GM19035 (cell line): Measurements from ENCODE around the gene PACRG.

Experiments used
- ATAC-seq: cut with Tn5 transposase; IDR thresholded peaks from one replicate; pipeline ENCODE4 v1.9.1; 2021; ENCODE audit not compliant: unreplicated experiment

The PACRG gene

DNA sequence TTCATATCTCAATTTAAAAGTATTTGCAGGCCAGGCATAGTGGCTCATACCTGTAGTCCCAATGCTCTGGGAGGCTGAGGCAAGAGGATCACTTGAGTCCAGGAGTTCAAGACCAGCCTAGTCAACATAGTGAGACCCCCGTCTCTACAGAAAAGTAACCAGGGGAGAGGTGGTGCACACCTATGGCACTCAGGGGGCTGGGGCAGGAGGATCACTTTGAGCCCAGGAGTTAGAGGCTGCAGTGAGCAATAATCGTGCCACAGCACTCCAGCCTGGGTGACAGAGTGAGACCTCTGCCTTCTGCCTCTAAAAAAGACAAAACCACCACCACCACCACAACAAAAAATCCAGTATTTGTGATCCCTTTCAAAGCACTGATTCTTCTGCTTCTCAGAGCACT, 501.3 kb downstream of the PACRG start:
- no peak for ATAC-seq

DNA sequence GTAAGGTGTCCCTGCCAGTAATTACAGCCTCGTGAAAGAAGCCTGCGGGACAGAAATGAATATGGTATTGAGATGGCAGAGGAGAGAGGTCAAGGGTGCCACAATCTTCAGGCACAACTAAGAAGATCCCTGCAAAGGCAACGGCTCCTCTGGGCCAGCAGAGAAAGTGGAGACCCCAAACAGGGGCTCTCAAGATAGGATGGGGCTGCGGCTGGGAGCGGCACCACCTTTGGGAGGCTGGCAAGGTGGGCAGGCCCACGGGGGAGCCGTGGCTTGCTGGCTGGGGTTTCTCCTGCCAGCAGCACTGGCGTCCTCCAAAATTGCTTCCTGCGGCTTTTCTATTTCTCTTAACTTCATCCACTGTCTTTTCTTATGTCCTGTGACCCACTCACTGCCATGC, 503.1 kb downstream of the PACRG start:
- ATAC-seq = no peak

DNA sequence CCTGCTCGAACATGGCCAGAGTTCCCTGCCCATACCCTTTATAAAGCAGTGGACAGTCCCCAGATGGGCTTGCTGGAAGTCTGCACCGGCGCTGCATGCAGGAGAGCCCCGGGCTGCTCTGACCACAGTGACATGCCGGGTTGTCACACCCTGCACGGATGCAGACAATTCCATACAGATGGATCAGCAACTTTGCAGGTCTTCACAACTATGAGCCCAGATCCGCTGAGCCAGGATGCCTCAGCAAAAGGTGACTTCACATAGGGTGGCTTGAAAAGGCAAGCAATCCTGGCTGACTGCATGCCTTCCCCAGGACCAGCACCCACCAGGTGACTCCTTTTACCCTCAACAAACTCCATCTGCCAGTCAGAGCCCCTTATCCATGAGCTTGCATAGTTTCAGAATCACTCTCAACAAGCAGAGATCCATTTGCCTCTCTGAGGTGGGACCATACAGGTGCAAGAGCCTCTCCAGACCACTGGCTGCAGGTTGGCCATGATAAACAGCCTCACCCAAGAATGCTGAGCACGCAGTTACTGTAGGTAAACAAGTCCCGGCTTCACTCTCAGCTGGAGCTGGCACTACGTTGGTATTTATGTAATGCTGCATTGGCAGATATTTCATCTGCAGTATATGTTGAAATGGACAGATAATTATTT, 503.7 kb downstream of the PACRG start:
- no peak for ATAC-seq

DNA sequence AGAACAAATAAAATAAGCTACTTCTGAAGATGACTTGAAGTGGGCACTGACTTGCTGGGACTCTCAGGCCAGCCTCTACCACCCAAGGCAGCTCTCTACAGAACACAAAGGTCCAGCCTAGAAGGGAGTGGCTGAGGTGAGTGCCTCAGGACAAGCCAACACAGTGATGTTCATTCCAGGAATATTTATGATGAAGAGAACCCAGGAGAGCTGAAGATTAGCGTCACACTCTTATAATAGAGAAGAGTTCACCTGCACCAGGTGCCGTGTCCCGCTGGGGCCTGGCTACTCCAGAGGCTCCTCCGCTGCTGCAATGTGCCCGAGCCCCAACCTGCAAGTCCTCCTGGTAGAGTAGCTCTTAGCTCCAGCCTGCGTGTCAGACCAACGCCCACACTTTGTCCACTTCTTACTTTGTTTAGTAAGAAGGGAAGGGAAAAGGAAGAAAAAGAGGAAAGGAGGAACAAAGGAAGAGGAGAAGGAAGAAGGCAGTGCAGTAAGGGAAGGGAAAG, 504.3 kb downstream of the PACRG start:
- no peak for ATAC-seq

DNA sequence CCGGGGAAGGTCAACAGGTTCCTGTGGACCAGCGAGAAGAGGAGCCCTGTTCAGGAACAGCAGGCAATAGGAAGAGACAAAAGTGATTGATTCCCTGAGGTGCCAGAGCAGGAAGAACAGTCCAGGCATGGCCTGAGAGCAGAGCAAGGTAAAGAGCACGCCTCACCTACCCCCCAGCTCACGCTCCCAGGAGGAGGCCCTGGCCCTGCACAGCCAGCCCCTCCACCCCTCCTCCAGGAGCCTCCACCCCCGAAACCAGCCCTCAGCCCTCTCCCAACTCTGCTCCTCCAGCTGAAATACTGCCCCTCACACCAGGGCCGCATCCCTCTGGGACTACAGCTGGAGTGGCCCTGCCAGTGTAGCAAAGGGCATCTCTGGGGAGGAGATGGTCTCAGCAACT, 504.9 kb downstream of the PACRG start:
- no peak for ATAC-seq

DNA sequence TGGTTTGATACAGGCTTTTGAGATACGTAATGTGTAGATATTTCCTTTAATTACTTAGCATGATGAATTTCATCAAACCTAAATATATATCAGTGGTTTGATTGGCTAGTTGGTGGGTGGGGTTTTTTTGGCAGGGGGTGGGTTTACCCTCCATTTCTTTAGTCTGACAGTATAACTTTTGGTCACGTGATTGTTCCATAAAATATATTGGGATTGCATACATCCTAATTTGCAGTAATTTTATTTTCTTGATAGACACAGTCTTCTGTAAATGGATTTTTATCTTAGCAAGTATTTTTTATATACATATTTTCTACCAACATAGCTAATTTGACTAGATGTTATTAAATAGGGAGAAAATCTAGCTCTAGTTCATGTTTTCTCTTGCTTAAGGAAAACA, 509.3 kb downstream of the PACRG start:
- no peak for ATAC-seq

DNA sequence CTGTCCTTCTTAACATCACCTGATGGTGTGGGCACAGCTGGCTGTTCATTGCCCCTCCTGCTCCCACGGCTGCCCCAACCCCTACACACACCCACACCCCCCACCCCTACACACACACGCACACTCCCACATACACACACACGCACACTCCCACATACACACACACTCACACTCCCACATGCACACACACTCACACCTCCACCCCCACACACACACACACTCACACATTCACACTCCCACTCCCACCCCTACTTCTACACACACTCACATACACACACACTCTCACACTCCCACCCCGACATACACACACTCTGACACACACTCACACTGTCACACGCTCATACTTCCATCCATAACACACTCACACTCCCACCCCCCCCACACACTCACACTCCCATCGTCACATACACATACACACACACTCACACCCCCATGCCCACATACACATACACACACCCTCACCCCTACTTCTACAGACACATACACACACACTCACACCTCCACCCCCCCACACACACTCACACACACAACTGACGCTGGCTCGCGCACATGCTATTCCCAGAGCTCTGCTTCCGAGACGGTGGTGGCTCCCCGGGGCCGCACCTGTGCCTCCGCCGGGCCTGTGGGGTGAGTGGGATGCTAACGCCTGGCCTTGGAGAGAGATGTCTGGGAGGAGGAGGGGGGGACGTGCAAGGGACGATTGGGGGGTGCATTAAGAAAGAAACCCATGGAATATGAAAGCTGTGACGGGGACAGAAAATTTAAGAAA, 512.0 kb downstream of the PACRG start:
- ATAC-seq = no peak

DNA sequence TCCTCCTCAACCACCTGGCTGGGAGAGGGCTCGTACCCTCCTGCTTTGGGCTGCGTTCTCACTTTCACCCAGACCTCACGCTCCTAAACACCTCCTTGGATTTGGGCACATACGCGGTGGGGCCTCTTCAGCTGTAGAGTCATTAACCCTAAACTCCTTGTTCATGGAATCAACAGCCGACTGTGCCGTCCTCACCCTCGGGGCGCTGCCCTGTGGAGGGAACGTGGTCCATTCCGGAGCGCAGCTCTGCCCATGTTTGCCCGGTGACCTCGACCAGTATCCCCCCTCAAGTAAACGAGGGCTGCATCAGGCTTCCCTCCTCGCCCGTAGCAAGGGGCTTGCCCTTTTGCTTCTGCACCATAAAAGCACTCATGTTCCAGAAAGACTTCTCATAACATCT, 512.8 kb downstream of the PACRG start:
- no peak for ATAC-seq

DNA sequence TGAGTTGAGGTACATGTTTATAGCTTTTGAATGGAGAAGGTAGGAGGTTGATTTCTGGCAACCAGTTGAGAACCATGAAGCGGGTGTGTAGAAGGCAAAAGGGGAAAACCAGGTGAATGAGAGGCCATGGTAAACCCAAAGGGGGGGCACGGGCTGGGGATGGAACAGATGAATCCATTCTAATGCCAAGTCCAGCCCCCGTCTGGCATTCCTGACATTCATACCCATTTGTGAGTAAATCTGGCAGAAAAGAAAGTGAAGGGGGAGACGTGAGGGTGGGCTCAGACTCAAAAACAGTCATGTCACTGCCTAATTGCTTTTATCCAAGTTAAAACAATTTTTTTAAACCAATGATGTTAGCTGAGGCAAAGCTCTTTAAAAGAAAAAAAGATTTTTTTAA, 513.9 kb downstream of the PACRG start:
- ATAC-seq = no peak

DNA sequence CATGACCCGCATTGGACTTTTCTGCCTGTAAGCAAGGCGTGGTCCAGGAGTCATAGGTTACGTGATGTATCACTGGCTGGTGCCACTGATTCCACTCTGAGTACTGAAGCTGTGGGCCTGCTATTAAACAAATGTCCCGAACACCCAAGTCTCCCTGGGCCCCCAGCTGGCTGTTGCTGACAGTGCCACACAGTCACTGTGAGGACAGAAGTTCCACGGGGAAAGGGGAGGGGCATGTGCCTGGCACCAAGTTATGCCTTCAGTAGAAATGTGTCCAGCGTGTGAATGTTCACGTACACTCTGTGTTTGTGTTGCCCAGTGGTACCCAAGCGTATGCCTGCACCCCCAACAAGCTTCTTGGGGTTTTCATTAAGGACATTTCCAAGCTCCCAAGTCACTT, 515.3 kb downstream of the PACRG start:
- no peak for ATAC-seq

DNA sequence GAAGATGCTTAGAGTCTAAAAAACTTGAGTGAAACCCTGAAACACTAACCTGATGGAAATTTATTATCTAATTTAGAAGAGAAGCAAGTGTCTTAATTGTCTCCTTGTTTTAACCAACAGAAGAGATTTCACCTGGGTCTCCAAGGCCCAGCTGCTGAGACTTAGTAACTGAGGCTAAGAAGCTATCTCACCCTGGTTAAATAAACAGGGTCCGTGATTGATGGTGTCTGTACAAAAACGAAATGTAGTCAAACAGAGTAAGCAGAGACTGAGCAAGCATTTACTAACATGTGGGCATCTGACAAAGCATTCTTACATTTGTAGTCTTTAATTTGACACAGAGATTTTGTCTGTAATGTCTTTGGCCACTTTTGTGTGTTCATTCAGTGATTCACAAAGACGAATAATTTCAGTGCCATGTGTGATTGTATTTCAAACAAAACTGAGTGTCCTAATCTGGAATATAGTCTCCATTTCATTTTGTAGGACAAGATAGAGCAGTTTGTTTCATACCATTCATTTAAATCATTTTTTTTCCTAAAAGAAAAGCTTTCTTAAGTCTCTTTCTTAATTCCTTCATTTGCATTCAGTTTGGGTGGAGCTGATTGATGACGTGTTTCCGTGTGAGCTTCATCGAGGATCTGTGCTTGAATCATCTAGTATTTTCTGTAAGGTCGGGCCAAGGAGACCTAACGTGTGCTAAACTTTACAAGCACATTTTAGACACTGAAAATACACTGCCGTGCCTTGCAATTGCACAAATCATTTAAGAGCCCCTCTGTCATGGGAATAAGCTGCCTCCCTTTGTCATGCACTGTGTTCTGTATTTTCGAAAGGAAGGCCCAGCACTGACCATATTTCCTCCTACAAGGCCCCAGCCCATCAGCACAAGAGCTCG, 516.2 kb downstream of the PACRG start:
- no peak for ATAC-seq

DNA sequence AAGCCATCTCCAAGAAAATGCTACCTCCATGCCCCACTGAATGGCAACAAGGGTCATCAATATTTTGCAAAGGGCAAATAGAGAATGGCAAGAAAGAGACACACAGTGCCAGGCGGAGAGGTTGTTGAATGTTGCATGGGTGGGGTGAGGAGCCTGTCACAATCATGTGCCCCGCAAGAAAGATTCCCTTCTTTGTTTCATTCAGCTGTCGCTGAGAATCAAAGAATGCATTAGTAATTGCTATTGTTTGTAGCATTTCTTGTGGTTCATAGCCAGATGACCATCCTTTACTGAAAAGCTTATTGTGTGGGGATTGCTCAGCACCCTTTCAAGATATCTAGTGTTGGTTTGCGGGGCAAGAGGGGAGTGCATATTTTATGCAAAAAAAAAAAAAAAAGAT, 520.3 kb downstream of the PACRG start:
- no peak for ATAC-seq

DNA sequence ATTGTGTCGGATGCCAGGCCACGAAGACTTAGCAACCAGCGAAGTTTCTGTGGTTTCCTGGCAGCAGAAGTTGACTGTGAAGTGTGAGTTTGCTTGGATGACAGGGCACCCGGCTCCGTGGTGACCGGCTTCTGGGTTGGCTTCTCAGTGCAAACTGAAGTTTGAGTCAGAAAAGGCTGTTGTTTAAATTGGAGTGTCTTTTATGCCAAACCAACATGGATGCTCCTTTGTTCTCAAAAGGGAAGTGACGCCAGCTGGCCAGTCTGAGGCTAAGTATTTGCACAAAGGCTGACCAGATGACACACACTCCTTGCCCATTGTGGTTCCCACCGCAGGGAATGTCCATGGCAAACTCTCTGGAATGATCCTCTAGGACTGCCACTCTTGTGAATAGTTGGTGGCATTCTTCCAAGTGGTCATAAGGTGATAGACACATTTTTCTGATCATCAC, 521.9 kb downstream of the PACRG start:
- no peak for ATAC-seq

DNA sequence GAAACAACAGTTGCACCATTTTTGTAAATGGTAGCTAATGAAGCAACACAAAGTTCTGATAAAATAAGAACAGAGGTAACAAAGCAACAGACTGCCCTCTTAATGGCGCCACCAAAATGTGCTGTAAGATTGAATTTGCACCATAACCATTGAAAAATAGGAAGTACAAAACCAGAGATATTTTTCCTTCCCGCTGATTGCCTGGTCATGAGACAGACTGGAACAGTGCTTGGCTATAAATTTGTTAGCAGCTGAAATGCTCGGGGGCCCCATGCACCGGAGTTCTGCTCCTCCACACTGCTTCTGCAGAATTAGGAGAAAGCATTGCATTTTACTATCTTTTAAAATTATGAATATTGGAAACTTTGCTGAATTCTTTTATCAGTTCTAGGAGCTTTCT, 522.3 kb downstream of the PACRG start:
- ATAC-seq = no peak

DNA sequence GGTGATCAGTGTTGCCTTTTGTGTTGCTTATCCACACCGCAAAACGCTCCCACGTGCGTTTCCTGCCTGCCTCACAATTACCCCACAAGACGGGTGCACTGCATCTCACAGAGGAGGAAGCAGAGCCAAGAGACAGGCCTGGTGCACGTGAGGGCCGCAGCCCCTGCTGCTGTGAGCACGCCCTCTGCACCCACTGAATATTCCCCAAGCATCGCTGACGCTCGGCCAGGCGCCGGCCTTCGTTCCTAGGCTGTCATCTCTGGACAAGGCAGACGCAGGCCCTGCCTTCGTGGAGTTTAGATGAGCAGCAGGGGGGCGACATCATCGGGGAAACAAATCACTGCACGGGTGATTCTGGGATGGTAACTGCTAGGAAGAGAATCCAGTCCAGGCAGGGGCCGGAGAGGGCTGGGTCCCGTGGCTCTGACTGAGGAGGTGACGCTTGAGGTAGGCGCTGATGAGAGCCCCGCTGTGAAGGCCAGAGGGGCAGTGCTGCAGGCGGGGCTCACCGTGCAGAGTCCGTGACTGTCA, 524.4 kb downstream of the PACRG start:
- ATAC-seq = no peak

DNA sequence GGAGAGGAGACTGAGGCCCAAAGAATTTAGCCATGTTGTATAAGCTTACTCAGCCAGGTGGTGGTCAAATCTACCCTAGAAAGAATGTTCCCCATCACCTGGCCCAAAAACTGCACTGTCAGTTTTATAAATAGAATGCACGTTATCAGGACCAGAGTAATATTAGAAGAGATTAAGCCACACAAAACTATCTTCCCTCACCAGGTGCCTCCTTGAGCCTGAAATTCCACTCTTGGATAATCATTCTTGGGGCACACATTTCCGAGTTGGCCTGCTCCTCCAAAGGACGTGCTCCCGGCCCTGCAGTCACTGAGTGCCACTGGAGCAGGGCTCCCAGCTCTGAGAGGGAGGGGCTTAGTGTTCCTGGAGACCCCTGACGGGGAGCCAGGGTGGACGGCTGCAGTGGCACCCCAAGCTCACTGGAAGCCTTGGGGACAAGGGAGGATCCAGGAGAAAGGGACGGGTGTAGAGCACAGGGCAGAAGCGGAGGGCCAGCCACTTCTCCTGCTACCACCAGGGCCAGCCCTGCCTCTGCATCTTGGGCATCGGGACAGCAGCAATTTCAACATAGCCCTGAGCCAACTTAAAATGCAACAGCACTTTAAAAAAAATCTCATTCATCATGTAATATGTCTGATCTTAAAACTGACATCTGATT, 525.9 kb downstream of the PACRG start:
- ATAC-seq = no peak

DNA sequence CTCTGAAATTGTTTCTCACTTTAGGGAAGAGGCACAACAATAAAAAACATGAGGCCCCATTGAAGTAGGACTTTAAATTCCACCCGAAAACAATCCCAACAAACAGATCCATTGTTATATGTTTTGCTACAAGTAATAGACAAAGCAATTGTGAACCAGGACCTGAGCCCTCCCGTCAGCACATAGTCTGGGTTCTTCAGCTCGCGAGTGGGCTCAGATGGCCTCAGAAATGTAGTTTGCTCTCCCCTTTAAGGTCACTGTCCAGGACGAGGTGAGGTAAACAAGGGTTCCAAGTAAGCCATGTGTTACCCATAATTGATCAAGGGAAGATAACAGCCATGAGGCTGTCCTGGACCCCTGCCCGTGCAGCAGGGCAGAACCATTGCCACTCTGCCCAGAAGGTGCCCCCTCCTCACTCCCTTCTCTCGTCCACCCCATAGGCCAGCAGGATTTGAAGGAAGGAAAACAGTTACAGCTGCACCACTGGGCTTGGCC, 526.6 kb downstream of the PACRG start:
- no peak for ATAC-seq

DNA sequence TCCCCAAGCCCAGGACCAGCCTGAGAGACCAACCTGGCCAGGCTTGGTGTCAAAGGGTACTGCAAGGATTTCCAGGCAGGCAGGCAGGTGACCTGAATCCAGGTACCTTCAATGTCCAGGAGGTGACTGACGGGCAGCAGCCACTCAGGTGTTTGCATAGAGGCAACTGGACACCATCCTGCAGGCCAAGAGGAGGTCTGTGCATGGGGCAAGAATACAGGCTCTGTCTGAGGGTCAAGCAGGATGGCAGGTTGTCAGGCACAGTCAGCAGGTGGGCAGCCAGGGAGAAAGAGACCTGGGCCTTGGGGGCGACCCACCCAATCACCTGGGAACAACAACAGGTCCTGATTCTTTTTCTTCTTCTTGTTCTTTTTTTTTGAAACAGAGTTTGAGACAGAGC, 527.5 kb downstream of the PACRG start:
- no peak for ATAC-seq

DNA sequence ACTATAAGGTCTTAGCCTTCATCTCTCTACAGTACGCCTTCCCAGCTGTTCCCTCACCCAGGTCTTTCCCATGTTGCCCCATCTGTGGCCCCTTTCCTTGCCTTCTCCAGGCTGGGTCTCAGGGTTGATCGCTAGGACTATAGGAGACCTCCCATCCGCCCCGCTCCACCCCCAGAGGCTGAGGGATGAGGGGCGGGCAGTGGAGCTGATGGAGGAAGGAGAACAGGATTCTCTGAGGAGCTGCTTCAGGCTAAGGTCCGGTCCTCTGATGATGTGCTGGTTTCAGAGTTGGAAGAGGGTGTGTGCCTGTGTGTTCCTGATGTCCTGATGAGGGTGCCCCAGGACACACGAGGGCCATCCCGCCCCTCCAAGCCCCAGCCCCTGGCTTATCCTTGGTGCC, 531.9 kb downstream of the PACRG start:
- no peak for ATAC-seq

DNA sequence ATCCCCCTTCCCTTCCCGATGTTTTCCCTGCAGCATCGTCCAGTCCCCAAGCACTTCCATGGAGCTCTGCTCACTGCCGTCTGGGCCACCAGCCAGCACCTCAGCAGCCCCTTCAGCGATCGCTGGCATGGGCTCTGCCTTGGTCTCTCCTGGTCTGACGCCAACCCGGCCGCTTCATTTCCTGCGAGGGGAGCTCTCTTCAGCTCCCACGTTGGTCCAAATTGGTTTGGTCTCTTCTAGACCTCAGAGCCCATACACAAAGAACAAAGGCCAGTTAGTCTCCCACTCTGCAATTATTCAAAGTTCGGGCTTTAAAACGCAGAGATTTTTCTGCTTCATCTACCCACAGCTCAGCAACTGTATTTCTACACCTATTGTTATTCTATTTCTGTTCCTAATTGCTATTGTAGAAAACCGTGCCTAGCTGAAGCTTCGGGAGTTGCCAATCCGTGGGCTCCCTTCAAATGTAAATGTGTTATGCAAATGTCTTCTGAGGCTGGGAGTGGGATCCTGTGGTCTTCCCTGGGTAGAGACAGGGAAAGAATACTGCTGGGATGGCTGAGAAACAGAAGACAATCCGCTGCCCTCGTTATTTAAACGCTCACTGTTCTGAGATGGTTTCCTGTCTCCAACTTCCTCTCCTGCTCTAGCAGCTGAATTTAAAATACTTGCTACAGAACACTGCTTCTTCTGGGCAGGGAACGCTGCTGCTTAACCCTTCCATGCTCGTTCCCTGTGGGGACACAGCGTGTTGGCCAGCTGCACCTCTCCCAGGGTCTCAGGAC, 532.5 kb downstream of the PACRG start:
- ATAC-seq = no peak
